HG02798 (cell line): Measurements from ENCODE around the gene ROBO1.
"Not testable (repeated sequence)": the region's sequence is repeated elsewhere in the genome, so short reads cannot be mapped to it uniquely, and the experiment has no call there.

Source experiments
- ATAC-seq: cut with Tn5 transposase; IDR thresholded peaks from one replicate; pipeline ENCODE4 v1.9.1; 2021; ENCODE audit warnings: mild to moderate bottlenecking; ENCODE audit not compliant: unreplicated experiment, poor library complexity

Gene ROBO1

DNA sequence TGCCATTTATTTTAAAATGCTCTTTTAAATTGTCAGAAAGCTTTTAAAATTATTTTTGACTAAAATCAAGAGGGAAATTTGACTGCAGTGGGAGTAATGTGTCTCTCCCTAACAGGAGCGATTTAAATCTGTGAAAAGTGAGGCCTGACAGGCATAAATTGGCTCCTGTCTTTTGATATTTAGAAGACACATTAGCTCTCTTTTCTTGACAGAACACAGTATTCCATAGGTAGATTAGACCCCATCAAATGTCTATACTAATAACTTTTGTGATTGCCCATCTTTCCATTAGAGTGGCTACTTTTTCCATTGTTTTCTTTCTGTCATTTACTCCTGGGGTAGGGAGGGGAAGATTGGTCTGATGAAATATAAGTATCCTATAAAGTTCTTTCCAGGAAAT lies 866.3 kb downstream of the ROBO1 start:
- no peak for ATAC-seq

DNA sequence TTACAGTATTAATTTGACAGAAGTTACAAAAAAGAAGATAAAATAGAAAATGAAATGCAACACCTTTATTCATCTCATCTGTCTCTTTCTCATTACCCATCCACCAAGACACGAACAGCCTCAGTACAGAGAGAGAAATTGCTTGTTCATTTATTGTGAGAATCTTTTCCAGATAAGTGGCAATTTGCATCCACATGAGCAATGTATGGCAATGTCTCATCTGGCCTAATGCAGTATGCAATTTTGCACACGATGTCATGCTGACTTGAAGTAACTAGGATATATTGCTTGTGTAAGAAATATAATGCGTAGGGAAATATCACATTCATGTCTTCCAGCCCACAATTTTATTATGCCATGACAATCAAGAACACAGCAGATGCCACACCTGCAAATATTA lies 866.9 kb downstream of the ROBO1 start:
- ATAC-seq, result no peak

DNA sequence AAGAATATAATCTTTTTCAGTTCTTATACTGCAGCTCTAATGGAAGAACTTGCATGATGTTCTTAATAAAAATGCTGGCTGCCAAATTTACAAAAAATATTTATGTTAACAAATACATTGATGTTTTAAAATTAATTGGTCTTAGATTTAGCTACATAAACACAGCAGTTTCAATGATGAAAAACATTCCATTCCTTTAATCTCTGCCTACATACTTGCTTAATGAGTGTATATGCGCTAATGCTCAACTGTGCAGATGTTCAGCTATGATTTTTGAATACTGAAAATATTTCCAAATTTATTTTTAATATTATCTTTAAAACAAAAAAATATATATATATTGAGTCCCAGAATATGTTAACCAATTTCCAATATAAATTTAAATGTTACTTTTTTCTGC lies 867.4 kb downstream of the ROBO1 start:
- no peak for ATAC-seq

DNA sequence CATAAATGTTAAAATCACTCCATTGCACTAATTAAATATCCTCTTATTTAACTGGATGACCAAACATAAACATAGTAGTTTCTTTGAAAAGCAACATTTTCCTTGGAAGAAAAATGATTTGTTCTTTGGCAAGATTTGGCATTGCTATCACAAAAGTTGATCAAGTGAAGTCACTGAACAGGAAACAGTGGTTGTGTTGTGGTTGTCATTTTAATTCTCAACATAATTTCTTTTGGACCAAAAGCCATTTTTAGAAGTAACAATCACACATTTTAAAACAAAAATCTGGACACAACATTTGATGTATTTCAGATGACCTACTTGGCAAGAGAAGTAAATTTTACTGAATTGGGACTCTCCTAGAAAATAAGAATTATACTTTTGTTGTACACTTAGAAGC lies 872.3 kb downstream of the ROBO1 start:
- no peak for ATAC-seq

DNA sequence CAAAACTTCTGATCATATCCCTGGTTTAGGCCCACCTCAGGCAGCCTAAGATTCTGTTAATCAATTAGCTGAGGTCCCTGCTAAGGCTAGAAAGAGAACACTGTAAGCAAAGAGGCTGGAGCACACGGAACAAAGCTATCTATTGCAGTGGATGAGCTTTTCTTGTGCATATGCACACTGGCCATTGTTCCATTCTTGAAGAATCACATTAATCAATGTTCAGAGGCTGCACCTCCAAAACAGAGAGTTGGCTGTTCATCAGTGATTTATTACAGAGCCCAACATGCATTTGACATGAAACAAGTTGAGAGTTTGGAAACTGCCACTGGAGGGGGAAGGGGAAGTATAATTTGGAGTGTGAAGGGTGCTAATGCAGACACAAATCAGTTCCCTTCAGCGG lies 873.0 kb downstream of the ROBO1 start:
- ATAC-seq, result no peak

DNA sequence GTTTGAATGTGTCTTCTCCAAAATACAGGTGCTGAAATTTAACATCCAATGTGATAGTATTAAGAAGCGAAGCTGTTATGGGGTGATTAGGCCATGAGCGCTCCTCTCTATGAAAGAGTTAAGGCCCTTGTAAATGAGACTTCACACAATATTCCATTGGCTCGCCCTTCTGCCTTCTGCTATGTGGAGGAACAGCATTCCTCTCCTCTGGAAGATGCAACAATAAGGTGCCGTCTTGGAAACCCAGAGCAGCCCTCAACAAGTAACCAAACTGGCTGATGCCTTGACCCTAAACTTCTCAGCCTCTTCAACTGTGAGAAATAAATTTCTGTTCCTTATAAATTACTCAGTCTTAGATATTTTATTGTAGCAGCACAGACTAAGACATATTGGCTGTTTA lies 874.6 kb downstream of the ROBO1 start:
- ATAC-seq, result no peak

DNA sequence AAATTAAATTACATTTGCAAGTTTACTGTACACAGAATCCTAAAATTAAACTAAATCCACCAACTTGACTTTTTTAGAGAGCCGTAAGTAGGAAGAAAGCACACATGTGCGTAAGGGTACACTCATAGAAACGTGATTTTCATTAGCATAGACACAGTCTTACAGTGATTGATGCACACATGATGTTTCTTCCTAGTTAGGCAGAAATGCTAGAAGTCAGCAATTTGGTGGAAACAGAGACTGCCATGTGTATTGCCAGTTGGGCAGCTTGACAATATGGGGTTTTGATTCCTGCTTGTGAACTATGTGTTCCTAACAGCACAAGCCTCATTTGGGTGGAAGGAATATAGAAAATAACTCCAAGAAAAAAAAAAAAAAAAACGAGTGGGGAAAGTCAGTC lies 878.5 kb downstream of the ROBO1 start:
- ATAC-seq, result no peak

DNA sequence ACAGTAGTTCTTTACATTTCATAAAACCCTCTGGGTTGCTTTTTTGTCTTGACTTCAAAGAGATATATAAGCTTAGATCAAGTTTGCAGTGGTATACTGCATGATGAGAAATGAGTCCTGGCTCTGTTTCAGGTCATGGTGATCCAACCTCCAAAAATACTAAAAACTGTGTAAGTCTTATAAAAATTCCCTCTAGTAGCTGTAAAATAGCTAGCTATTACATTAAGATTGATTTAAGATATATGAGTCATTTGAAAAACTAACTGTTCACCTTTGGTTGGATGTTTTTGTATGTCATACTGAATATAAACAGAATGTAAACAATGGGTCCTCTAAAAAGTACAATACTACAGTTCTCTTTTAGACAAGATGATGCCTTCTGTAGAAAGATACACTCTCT lies 879.2 kb downstream of the ROBO1 start:
- ATAC-seq, result no peak

DNA sequence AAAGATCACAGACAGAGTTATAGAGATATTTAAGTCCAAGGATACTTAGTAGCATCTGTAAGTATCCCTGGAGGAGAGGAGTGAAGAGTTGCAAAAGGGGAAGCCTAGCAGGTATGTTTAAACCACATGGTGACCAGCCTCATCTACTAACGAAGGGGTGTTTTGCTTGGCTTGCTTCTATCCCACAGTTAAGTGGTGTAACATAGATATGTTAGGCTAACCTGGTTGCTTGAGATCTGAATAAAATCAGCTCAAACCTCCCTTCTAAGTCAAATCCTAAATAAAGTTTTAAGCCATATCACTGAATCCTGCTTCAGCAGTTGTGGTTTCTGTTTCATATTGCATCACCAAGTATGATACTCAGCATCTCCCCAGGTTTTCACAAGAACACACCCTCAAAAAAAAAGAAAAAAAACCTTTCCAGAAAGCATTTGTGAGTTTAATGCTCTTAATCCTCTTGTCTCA lies 880.2 kb downstream of the ROBO1 start:
- no peak for ATAC-seq

DNA sequence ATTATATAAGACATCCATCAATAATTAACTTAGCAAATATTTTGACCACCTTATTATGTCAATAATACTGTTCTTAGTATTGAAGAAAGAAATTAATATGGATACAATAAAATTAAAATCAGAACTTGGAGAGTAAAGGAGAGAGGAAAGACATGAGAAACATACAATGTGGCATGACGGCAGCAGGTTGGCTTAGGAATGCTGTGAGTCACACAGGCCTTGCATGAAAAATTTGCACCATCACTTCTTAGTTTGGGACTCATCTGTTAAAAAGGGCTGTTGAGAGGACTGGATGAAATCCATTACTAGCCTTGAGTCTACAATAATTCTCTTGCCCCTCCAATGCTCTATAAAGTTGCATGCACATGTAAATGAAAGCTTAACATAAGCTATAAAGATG lies 880.8 kb downstream of the ROBO1 start:
- no peak for ATAC-seq

DNA sequence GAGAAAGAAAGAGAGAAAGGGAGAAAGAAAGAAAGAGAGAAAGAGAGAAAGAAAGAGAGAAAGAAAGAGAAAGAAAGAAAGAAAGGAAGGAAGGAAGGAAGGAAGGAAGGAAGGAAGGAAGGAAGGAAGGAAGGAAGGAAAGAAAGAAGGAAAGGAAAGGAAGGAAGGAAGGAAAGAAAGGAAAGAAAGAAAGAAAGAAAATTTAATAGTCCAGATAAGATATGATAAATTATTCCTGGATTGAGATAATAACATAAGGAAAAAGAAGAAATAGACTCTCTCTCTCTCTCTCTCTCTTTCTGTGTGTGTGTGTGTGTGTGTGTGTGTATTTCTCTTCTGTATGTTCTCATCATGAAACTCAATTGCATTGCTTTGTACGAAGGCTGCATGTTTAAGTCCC lies 883.2 kb downstream of the ROBO1 start:
- not testable (repeated sequence) for ATAC-seq

DNA sequence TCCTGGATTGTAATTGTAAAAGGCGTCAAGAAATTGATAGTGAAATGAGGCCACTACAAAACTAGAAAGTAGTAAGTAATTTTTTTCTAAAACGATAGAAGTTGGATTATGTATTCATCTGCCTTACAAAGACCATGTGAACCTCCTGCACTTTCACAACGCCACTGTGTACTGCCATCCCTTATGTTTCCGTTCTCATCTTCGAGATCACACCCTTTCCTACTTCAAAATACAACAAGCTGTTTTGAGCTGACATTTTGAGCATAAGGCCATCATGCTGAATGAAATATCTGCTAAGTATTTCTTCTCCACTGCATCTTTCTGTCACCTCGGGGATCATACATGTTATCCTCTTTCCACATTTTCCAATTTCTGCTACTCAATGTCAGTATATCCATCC lies 885.5 kb downstream of the ROBO1 start:
- no peak for ATAC-seq

DNA sequence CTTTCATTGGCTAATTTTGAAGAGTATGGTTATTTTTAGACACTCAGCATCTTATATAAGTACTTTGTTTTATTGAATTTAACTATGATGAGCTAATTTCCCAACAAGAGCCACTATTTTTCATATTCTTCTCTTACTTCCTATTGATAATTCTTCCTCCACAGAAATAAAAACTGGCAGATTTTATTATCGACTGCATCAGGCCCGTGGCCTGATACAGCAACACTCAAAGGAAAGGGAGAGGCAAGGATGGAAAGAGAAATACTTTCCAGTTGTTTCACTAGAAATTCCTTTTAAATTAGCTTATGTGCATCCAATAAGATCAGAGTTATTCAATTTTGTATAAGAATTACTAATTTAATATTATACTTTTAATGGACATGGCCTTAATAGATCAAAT lies 886.3 kb downstream of the ROBO1 start:
- no peak for ATAC-seq

DNA sequence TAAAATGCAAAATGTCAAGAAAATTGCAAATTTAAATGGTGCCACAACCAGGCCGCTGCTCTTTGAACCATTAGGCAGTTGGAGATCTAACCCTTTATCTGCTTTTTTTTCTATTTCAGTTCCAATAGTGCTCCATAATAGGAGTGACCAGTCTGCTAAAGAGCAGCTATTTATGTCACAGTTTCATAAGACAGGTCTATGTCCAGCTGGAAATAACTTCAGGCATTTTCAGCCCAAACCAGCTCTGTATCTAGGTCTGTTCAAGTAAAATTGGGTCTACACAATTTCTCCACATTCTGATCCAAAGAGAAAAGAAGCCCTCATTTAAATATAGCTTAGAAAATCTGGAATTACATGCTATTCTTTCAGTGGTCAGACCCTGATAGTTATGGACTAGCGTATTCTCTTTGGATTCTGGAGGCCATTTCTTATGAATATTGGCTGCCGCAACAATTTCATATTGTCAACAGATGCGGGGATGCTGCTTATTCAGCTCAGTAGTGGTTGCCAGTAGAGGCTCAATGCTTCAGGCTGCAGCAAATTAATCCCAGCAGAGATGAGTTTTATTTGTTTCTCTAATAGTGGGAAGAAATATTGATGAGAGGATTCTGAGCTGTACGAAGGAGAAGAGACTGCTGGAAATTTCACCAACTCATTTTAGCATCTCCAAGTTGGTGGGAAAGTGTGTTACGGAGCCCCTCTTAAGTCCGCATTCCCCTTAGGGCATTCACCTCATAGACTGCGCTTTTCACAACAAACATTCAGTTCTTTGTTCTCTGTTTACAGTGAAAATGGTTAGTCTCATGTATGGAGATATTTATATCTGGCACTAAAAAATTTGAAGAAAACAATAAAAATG lies 887.0 kb downstream of the ROBO1 start:
- ATAC-seq, result no peak

DNA sequence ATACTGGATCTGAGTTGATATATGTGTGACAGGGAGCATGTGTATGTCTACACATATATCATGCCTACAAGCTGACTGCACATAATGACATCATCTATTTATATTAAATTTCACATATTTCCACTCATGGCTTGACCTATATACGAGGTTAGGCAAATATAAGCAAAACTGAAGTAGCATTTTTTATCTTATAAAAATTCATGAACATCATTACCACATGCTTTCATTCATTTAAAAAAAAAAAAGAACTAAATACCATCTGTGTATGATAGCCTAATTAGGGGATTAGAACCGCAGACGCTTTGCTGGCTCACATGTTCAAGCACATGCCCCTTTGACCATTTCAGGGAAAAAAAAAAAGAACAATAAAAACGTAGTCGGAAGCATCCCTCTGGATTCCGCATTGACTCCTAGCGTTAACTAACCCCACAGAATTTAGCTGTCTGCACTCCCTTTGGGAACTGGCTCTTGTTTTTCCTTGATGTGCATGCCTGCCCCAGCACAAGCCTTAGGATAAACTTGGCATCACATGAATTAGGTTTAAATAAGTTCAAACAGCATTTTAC lies 888.4 kb downstream of the ROBO1 start:
- no peak for ATAC-seq

DNA sequence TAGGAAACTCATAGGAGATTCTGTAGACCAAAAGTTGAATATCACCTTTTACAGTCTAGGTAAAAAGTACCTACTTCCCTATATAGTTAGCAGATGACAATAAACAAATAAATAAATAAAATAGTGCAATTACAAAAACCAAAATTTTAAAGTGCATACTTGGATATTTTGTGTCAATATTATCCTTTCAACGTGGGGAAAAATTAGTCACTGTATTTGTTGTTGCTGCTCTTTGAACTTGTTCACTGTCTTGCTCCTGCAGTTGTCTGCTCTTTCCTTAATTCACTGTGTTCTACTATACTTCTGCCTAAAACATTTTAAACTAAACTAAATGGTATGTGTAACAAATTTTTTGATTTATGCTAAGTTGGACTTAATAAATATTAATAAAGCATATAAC lies 889.0 kb downstream of the ROBO1 start:
- ATAC-seq, result no peak

DNA sequence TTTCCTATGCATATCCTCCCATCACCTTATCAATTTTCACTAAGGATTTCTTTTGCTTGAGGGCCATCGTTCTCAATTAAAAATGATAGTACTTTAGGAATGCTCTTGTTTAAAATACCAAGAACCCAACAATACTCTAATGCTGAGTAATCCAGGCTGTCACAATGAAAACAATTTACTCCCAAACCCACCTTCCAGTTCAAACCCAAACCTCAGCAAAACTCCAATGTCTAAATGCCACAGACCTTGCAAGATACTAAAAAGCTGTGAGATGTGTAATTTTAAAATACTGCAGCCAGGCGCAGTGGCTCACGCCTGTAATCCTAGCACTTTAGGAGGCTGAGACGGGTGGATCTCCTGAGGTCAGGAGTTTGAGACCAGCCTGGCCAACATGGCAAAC lies 889.8 kb downstream of the ROBO1 start:
- no peak for ATAC-seq

DNA sequence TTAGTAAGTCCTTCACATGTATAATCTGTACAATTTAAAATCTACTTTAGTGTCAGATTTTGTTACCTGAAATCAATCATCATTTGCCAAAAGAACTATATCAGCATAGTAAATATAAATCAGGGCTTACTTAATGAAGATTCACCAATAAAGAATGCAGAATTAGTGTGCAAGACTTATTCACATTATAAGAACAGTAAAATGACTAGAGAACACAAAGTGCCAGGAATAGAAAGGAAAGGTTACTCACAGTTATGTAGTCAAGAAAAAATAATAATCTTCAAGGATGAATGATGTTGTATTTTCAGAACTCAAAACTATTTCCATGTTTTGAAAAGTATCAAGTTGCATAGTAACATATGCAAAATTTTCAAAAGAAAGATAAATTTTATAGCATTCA lies 891.9 kb downstream of the ROBO1 start:
- ATAC-seq, result no peak

DNA sequence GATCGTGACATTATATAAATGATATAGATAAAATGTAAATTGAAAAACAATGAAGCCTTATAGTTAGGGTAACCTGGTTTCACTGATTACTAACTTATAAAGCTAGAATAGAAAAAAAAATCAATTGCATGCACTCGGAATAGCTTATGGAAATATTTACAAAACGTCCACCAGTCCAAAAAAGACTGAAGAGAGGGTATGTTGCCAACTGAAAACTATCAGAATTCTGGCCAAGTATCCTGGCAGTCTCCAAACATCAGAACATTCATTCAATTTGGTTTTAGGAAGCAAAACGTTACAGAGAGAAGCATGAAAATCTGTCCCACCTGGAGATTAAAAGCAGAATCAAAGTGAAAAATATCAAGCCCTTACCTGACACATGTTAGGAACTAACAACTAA lies 892.4 kb downstream of the ROBO1 start:
- no peak for ATAC-seq

DNA sequence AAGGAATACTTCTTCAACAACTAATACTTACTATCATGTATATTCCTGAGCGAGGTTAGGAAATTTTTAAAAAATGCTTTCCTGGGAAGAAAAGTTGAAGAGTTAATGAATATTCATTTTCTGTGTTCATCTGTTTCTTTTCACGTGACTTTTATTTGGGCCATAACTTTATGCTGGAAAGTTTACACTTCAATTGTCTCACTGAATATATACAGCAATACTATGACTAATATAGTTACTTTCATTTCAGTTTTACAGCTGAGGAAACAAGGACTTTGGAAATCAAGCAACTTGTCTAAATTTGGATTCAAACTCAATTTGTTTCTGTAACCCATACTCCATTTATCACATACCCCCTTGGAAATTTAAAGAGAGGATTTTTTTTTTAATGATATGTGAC lies 894.2 kb downstream of the ROBO1 start:
- ATAC-seq, result no peak

DNA sequence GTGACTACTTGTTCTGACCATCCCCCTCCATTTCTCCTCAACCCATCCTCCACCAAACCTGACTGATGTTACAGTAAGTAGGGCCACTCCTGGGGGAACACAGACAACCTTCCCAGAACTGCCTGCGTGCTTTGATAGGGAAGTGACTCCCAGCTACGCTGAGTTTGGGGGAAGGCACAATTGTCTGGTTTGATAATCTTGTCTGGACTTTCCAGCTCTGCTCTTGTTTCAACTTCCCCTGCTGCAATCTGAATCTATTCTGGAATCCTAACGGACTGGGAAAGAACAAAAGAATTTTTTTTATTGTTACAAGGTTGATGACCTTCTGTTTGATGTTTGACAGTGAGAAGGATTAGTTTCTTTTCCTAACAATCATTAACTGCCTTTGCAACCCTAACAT lies 895.6 kb downstream of the ROBO1 start:
- ATAC-seq, result no peak

DNA sequence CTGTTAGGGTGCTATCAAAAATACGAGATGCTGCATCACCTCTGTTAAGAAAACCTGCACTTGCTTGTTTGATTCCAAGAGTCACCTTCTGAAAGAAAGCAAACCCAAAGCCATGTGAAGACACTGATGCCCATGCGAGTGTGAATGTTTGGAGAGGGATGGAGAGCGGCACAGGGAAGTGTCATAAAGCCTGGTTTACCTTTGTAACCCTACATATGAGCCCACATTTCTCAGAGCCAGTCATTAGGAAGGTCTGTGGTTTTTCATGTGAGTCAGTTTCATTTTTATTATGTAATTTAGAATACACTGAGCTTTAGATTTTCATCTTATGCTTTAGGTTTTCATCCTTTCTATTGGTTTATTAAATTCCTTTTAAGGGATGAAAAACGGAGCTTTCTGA lies 896.8 kb downstream of the ROBO1 start:
- no peak for ATAC-seq
